Ammon's horn (tissue), 1 donor: ENCODE data around the gene AOAH.
"Not testable (repeated sequence)": the region's sequence is repeated elsewhere in the genome, so short reads cannot be mapped to it uniquely, and the experiment has no call there.

ENCODE experiments used
- DNase-seq: peaks from one replicate; pipeline ENCODE4 v3.0.0-alpha.2; 2016; ENCODE audit warnings: low spot score

The AOAH gene

GRCh38 chr7:36469236-36469635, 255.1 kb downstream of the AOAH start:
- no peak for DNase-seq

GRCh38 chr7:36468370-36469101, 255.8 kb downstream of the AOAH start:
- DNase-seq, result no peak

- DNase-seq, result not testable (repeated sequence)
Measured at GRCh38 chr7:36466001-36466400, 258.3 kb downstream of the AOAH start.

- DNase-seq, result no peak
Measured at GRCh38 chr7:36464271-36464670, 260.0 kb downstream of the AOAH start.
